Stimulated activated CD4-positive, alpha-beta T cell treated with anti-CD3 and anti-CD28 coated beads, TNF-alpha, amount 100 ng/mL, for 48 hours (primary cell): ENCODE measurements around the gene GOLGA7B.
"Not testable (repeated sequence)": the region's sequence is repeated elsewhere in the genome, so short reads cannot be mapped to it uniquely, and the experiment has no call there.

ENCODE experiments used
- DNase-seq, 3 donors: peaks; one replicate each; pipeline ENCODE4 v3.0.0-alpha.2; 2020; ENCODE audit warnings: low read depth in 3 of 3

GOLGA7B gene

DNA sequence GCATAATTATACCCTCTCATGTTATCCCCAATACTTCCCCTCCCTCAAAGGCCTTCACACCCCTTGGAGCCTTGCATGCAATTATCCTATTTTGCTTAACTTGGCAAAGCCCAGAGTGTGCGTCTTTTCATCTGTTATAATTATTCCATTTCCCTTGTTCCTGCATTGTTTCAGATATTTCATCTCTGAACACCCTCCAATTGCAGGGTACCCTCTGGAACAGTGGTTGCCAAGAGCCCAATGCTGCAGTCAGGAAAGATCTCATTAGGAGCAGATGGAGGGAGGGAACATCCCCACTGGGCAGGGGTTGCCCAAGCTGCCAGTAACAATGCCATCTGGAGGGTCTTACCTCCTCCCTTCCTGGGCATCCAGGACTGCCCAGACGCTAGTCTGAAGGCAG lies 18.4 kb upstream of the GOLGA7B start:
- DNase-seq: no peak

DNA sequence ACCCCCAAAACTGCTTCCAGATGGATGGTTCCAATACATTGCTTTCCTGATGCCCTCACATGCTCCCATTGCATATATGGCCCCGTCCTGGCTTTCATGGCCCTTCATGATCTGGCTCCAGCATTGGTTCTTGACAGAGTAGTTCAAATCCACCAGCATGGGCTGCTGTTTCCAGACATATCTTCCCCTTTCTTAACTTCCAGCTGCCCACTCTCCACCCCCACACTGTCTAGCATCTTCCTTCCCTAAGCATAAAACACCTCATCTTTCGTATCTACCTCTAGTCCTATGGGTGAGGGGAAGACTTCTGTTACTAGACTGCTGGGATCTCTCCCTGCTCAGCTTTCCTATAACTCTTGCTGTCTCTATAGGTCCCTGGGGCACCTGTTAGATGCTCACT lies 13.2 kb upstream of the GOLGA7B start:
- no peak for DNase-seq

DNA sequence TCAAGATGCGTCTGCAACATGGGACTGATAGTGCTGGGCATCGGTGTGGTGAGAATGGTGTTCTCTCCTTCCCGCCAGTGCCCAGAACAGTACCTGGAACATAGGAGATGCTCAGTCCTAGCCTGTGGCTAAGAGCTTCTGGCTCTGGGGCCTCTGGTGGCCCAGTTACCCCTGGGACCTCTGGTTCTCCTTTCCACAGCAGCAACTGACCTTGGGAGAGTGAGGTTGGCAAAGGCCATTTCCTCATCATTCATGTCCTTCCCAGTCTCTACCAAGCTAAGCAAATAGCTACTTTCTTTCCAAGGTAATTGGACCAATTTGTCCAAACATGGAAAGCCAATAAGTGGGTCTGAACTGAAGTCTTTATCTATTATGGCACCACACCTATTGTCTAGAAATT lies 11.6 kb upstream of the GOLGA7B start:
- DNase-seq: no peak

DNA sequence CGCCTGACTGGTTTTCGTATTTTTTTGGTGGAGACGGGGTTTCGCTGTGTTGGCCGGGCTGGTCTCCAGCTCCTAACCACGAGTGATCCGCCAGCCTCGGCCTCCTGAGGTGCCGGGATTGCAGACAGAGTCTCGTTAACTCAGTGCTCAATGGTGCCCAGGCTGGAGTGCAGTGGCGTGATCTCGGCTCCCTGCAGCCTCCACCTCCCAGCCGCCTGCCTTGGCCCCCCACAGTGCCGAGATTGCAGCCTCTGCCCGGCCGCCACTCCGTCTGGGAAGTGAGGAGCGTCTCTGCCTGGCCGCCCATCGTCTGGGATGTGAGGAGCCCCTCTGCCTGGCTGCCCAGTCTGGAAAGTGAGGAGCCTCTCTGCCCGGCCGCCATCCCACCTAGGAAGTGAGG lies 8.5 kb upstream of the GOLGA7B start:
- not testable (repeated sequence) for DNase-seq

DNA sequence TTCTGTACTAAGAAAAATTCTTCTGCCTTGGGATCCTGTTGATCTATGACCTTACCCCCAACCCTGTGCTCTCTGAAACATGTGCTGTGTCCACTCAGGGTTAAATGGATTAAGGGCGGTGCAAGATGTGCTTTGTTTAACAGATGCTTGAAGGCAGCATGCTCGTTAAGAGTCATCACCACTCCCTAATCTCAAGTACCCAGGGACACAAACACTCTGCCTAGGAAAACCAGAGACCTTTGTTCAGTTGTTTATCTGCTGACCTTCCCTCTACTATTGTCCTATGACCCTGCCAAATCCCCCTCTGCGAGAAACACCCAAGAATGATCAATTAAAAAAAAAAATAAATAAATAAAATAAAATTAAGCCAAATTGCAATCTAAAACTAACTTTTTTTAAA lies 7.5 kb upstream of the GOLGA7B start:
- DNase-seq: not testable (repeated sequence)

DNA sequence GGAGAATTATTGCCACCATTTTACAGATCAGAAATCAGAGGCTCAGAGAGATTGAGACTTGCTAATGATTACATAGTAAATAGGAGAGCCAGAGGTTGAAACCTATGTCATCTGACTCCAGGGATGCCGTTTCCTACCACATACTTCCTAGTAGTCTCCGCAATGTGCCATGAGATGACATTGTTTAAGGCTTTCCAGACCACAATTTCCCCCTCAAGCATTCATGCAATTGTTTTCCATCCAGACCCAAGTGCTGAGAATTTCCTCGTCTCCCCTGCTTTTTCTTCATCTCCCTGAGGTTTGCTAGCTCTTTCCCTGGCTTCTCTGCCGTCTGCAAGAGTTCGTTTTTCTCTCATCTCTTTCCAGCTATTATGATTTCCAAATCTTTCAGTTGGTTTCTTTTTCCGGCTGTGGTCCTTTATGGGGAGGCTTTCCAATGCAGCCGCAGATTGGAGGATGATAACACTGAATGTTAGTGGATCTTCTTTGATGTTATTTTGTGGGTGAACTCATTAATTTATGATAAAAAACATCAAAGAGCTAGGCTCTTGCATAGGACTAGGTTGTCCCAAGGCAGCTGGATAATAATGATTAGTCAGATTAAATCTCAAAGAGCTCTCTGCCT lies 6.9 kb upstream of the GOLGA7B start:
- no peak for DNase-seq

DNA sequence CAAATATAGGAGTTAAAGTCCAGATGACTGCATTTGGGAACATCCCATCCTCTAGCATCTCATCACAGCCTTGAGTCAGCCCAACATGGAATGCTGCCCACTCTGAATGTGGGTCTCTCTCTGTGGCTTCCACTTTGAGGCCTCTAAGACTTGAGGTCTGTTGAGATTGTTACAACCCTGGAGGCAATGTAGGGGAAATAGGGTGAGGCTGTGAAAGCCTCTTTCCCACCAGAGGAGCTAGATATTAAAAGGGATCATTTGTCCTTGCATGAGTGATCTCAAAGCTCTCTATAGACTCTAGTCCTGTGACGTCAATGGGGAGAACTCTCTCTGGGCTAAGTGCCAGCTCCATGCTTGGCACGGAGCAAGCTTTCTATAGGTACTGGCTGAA lies 6.4 kb upstream of the GOLGA7B start:
- no peak for DNase-seq

DNA sequence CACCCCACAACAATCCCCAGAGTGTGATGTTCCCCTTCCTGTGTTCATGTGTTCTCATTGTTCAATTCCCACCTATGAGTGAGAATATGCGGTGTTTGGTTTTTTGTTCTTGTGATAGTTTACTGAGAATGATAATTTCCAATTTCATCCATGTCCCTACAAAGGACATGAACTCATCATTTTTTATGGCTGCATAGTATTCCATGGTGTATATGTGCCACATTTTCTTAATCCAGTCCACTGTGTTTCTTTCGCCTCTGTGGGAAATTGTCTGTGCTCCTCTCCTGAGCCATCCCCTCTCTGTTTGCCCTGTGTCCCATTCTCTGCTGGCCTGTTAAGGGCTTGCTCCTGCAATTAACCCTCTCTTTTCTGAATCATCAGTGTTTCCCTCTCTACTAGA lies 5.7 kb upstream of the GOLGA7B start:
- DNase-seq: not testable (repeated sequence)

DNA sequence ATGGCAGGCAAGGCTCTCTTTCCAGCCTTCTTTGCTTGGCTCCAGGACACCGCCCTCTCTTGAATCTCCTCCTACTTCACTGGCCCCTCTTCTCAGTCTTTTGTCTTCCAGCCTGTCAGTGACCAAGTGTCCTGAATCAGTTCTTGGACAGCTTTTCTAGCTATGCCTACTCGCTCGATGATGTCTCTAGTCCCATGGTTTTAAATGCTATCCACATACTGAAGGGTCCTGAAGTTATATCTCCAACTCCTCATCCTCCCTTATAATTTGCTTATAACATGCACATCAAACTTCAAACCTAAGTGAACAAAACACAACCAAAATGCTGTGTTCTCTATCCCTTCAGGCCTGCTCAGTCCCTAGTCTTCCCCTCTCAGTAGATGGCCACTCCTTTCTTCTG lies 5.0 kb upstream of the GOLGA7B start:
- DNase-seq: no peak

DNA sequence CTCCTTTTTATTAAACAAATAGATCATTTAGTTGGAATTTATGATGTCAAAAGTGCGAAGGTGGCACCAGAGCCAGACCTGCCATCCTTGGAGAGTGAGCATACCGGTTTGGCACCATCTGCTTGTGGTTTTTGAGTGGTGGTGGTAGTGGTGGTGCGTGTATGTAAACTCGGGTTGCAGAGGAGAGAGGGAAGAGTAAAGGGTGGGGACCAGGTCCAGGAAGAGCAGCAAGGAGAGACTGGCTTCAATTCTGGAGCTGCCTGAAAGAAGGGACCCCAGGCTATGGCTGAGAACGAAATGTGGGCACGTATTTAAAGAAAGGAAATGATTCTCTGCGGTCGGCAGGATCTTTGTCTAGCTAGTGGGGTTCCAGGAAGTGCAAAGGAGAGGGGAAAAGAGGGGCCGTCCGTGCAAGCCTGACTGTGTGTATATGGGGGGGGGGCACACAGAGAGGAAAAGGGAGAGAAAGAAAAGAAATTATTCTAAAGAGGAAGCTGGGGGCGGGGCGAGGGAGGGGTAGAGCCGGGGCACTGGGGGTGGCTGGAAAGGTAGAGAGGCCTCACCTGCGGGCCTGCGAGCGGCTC lies 448 bp upstream of the GOLGA7B start:
- DNase-seq: no peak

DNA sequence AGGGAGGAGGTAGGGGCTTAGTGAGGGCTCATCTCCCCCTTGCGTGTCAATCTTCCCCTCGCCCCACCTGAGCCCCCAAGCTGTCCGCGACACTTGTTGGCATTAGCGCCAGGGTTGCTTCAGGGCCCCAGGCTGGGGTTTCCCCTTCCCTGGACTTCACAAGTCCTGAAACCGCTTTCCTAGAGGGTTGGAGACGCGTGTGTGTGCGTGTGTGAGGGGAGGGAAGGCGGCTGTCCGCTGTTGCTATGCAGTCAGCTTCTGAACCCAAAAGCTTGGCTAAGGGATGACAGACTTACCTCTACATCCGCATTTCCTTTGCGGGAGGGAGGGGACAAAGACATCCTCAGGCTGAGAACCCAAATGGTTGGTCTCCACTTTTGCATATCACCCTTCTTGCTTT lies 803 bp downstream of the GOLGA7B start:
- DNase-seq: no peak

DNA sequence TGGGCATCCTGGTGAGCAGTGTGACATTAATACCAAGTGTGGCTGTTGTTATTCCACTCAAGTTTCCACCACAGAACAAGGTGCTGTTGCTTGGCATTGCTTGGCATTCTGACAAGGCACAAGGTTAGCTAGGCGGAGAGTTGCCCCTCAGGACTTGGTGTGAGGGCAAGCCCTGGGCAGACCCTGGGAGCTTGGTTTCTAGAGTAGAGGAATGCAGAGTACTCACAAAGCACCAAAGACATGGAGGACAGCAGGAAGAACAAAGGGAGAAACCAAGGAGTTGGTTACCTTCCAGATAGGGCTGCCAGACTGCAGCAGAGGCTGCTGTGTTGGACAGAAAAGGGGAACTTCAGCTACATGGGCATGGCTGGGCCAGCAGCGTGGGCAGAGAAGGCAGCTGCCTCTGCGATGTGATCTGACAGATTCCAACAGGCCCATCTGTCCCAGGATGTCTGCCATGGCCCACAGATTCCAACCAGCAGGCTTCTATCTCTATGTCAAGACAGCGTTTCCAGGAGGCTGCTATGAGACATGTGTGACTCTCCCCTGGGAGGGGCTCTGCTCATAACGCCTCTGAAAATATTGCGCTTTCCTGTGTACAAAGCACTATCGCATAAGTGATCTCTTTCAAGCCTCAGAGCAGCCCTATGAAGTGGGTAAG lies 1.8 kb downstream of the GOLGA7B start:
- DNase-seq: no peak

DNA sequence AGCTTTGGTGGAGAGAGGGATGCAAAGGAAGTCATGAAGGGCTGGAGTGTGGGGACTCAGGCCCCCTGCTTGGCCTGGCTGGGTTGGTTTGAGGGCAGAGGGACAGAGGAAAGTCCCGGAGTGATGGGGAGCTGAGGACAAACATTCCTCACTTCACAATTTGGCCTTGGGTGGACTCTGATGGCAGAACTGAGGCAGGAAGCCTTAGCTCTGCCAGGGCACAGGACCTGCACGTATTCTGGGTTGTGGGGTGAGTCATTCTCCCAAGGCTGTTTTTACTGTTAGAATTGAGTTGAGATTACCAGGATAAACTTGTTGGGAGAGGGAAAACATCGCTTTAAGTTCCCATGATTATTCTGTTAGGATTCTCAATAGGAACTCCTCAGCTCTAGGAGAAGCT lies 2.6 kb downstream of the GOLGA7B start:
- DNase-seq: no peak

DNA sequence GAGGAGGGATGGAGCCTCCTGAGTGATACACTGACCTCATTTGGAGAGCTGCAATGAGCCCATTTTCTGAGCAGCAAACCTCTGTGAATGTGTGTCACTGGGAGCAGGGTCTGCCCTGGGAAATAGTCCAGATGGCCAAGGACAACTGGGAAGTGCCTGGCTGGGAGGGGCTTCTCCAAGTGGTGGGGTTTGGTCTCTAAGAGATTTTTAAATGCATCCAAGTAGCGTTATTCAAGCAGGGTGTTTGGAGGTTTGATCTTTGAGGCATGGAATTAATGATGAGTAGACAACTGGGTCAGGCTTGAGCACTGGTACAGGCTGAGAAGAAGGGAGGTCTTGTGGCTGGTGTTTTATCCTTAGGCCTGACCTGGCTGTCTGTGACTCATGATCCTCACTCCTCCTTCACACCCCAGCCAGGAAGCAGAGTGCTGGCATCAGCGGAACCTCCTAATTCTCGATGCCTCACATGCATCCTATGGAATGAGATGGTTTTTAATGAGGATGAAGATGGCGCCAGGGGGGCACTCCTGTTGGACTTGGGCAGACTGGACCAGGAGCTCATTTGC lies 3.3 kb downstream of the GOLGA7B start:
- DNase-seq: no peak

DNA sequence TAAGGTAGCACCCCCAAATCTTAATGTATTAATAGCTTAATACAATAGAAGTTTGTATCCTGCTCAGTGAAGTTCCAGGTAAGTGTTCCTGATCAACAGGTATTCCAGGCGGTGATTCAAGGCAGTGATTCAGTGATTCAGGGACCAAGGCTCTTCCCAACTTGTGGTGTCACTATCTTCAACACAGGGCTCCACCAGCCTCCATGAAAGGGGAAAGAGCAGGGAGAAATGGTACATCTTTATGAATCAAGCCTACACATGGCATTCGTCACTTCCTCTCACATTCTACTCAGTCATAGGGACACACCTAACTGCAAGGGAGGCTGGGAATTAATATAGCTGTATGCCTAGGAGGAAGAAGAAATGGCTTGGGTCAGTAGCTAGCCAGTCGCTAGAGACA lies 5.1 kb downstream of the GOLGA7B start:
- no peak for DNase-seq

DNA sequence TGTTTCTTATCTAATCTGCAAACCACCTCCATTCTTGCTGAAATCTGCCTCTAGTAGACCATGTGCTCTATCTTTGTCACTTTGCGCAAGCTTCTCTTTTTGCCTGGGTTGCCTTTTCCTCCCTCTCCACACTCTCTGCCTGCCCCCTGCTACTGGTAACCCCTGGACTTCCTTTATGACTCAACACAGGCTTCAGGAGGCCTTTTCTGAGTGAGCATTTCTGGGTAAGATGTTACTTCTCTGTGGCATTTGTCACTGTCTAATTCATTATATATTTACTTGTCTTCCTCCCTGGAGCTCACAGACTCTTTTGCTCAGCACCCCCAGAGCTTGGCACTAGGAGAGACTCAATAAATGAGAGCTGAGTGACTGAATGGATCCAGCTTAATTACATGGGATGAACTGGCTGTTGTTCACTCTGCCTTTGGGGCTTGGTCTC lies 8.4 kb downstream of the GOLGA7B start:
- DNase-seq: no peak

DNA sequence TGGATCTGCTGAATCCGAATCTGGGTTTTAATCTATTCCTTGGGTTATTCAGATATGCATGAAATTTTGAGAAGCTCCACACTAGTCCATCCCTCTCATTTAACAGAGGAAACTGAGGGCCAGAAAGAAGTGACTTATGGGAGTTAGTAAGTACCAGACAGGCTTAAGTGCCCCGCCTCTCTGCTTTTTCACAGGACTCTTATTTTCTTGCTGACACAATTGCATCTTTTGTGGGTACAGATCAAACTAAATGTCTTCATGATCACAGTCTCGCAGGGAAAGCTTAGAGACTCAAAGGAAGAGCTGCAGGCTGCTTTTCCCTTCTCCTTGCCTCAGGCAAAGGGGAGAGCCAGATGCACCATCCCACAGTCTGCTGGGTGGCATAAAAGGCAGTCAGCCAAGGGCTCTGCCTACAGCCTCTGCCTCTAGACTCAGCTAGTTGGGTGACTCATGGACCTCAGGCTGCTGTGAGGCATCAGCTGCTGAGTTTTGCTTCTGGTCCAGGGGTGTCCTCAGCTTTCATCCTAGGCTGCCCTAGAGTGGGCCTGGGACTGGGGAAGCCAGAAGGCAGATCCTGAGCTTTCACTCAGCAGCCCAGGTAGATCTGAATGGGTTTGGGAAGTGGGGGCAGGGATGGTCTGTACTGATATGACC lies 11.6 kb downstream of the GOLGA7B start:
- DNase-seq: no peak

DNA sequence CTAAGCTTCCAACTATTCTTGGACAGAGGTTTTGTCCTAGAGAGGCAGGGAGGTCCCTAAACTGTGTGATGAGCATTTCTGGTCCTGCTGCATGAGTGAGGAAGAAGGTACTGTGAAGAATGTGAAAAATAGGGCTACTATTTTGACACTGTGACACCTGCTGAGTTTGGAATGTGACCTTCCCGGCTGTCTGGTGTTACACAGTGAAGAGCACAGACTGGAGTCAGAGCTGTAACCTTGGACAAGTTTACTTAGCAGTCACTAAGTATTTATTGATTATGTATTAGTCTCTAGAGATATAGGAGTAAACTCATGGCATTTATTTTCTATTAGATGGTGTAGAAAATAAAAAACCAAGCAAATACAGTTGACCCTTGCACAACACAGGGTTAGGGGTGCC lies 12.3 kb downstream of the GOLGA7B start:
- DNase-seq: no peak

DNA sequence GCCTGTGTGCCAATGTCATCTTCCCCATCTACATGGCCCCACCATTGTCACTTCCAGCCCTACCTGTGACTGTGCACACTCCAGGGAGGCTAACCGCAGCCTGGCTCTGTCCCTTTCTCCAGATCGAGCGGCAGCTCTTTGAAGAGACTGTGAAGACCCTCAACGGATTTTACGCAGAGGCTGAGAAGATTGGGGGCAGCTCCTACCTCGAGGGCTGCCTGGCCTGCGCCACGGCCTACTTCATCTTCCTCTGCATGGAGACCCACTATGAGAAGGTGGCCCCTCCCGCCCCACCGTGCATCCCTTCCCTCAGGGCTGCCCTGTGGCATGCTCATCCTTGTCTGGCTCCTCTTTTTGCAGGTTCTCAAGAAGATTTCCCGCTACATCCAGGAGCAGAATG lies 14.2 kb downstream of the GOLGA7B start:
- DNase-seq: no peak

DNA sequence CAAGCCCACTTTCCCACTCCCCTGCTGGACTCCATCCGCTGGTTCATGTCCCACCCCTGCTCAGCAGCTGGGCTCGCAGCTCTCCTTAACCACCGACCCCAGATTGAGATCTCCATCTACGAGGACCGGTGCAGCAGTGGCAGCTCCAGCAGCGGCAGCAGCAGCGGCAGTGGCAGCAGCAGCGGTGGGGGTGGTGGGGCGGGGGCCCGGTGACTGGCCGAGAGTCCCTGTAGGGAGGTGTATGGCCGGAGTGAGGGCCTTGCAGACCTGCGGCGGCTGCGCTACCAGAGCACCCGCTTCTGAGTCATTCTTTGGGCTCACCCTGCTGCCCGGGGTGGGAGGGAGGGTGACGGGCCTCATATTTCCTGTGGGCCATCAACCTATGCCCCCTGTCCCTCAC lies 15.8 kb downstream of the GOLGA7B start:
- no peak for DNase-seq

DNA sequence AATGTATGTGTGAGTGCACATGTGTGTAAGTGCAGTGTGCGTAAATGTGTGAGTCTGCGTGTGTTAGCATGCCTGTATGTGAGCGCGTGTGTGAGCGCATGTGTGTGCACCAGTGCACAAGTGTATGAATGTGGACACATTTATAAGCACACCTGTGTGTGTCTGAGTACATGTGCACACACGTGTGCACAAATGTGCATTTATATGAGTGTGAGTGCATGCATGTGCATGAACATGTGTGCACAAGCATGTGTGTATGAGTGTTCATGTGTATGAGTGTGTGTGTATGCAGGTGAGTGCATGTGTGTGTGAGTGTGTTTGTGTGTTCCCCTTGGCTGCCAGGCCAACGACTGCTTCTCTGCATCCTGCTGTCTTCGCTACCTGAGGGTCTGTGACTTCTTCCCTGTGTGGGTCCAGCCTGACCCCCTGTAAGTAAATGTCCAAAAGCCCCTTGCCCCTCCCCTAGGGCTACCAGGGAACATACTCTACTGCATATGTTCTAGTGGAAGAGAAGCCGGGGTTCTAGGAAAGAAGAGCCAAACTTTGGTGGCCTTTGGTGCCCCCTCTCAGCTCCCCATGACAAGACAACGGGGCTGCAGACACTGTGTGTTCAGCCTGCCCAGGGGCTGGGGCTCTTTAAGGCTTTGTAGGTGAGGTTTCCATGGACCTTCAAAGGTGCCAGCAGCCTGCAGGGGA lies 17.0 kb downstream of the GOLGA7B start:
- no peak for DNase-seq

DNA sequence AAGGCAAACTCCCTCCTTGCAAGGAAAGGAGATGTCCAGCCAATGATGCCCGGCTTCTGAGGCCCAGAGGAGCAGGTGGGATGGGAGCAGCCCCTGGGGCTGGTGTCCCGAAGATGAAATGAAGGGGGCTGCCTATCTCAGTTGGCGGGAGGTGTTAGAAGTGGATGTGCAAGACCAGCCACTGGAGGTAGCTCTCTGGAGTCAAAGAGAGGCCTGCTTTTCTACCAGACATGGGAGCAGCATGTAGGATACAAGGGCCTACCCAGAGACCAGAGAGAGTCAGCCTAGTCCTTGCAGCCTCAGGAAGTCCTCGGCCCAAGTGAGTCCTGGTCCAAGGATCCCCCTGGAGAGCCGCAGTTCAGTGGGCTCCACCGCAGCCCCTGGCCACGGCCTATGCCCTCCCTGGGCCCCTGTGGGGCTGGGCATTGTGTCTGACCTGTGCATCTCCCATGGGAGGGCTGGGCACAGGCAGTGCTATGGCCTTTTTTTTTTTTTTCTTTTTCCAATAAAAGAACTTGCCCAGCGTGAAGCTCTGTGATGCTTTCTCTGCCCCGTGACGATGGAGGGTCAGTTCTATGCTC lies 17.7 kb downstream of the GOLGA7B start:
- DNase-seq: no peak
